Measurements from ENCODE around the gene OR5AN1.

Gene OR5AN1

DNA sequence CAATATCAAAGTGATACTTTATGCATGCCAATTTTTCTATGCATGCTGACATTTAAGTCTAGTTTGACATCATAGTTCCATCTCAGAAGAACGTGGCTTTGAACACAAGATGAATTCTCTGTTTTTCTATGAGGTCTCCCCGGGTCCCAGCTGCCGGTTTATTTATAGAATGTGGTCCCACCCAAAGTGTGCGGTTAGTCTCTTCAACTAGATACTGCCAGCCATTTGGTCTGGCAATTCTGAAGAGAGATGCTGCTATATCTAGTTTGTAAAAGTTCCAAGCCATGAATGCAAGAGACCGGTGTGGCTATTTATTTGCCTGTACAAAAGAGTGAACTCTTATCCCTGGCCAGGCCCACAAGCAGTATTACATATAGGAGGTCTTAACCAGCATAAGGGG lies 58.3 kb downstream of the OR5AN1 start:
- Histone ChIP-seq H3K9me3 (ENCODE audit: control insufficient read depth, insufficient read depth, low read depth, low read length) (no peaks in the 10 kb centered on the region), H3K4me3 (ENCODE audit: low read depth, low read length) (no peak overlapping the region), H3K36me3 (ENCODE audit: control insufficient read depth in 2 of 2, insufficient read depth in 1 of 2, low read length in 2 of 2) (no peaks in the 10 kb centered on the region), H3K4me1 (ENCODE audit: control insufficient read depth, insufficient read depth, low read length) (no peaks in the 10 kb centered on the region), H3K27ac (ENCODE audit: extremely low read depth, low read depth, low read length) (no peak overlapping the region)
- TF ChIP-seq, protein P1, sequence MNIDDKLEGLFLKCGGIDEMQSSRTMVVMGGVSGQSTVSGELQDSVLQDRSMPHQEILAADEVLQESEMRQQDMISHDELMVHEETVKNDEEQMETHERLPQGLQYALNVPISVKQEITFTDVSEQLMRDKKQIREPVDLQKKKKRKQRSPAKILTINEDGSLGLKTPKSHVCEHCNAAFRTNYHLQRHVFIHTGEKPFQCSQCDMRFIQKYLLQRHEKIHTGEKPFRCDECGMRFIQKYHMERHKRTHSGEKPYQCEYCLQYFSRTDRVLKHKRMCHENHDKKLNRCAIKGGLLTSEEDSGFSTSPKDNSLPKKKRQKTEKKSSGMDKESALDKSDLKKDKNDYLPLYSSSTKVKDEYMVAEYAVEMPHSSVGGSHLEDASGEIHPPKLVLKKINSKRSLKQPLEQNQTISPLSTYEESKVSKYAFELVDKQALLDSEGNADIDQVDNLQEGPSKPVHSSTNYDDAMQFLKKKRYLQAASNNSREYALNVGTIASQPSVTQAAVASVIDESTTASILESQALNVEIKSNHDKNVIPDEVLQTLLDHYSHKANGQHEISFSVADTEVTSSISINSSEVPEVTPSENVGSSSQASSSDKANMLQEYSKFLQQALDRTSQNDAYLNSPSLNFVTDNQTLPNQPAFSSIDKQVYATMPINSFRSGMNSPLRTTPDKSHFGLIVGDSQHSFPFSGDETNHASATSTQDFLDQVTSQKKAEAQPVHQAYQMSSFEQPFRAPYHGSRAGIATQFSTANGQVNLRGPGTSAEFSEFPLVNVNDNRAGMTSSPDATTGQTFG (tag by site-specific recombination; IDR thresholded peaks at IDR 0.05; ENCODE audit: borderline replicate concordance) = no peak
- TF ChIP-seq ZNF610 (tag by site-specific recombination; IDR thresholded peaks at IDR 0.05; ENCODE audit: borderline replicate concordance) (no peak), ZNF341 (tag by site-specific recombination; IDR thresholded peaks at IDR 0.05; ENCODE audit: low read depth) (no peak), ZNF433 (tag by site-specific recombination; IDR thresholded peaks at IDR 0.05; ENCODE audit: low read depth) (no peak), ZBTB1 (tag by site-specific recombination; IDR thresholded peaks at IDR 0.05) (no peak), ZNF529 (tag by site-specific recombination; IDR thresholded peaks at IDR 0.05; ENCODE audit: insufficient replicate concordance) (no peak), ZNF155 (tag by site-specific recombination; IDR thresholded peaks at IDR 0.05) (no peak), ZSCAN16 (tag by site-specific recombination; IDR thresholded peaks at IDR 0.05) (no peak), FEZF1 (tag by site-specific recombination; IDR thresholded peaks at IDR 0.05) (no peak), ZNF324 (tag by site-specific recombination; IDR thresholded peaks at IDR 0.05) (no peak), ZNF132 (tag by site-specific recombination; IDR thresholded peaks at IDR 0.05; ENCODE audit: borderline replicate concordance) (no peak), ZNF239 (tag by site-specific recombination; IDR thresholded peaks at IDR 0.05) (no peak)
- TF ChIP-seq, protein P2, sequence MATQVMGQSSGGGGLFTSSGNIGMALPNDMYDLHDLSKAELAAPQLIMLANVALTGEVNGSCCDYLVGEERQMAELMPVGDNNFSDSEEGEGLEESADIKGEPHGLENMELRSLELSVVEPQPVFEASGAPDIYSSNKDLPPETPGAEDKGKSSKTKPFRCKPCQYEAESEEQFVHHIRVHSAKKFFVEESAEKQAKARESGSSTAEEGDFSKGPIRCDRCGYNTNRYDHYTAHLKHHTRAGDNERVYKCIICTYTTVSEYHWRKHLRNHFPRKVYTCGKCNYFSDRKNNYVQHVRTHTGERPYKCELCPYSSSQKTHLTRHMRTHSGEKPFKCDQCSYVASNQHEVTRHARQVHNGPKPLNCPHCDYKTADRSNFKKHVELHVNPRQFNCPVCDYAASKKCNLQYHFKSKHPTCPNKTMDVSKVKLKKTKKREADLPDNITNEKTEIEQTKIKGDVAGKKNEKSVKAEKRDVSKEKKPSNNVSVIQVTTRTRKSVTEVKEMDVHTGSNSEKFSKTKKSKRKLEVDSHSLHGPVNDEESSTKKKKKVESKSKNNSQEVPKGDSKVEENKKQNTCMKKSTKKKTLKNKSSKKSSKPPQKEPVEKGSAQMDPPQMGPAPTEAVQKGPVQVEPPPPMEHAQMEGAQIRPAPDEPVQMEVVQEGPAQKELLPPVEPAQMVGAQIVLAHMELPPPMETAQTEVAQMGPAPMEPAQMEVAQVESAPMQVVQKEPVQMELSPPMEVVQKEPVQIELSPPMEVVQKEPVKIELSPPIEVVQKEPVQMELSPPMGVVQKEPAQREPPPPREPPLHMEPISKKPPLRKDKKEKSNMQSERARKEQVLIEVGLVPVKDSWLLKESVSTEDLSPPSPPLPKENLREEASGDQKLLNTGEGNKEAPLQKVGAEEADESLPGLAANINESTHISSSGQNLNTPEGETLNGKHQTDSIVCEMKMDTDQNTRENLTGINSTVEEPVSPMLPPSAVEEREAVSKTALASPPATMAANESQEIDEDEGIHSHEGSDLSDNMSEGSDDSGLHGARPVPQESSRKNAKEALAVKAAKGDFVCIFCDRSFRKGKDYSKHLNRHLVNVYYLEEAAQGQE (tag by site-specific recombination; IDR thresholded peaks at IDR 0.05) = no peak
- TF ChIP-seq, protein P3, sequence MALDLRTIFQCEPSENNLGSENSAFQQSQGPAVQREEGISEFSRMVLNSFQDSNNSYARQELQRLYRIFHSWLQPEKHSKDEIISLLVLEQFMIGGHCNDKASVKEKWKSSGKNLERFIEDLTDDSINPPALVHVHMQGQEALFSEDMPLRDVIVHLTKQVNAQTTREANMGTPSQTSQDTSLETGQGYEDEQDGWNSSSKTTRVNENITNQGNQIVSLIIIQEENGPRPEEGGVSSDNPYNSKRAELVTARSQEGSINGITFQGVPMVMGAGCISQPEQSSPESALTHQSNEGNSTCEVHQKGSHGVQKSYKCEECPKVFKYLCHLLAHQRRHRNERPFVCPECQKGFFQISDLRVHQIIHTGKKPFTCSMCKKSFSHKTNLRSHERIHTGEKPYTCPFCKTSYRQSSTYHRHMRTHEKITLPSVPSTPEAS (tag by site-specific recombination; IDR thresholded peaks at IDR 0.05) = no peak
- TF ChIP-seq, protein P4, sequence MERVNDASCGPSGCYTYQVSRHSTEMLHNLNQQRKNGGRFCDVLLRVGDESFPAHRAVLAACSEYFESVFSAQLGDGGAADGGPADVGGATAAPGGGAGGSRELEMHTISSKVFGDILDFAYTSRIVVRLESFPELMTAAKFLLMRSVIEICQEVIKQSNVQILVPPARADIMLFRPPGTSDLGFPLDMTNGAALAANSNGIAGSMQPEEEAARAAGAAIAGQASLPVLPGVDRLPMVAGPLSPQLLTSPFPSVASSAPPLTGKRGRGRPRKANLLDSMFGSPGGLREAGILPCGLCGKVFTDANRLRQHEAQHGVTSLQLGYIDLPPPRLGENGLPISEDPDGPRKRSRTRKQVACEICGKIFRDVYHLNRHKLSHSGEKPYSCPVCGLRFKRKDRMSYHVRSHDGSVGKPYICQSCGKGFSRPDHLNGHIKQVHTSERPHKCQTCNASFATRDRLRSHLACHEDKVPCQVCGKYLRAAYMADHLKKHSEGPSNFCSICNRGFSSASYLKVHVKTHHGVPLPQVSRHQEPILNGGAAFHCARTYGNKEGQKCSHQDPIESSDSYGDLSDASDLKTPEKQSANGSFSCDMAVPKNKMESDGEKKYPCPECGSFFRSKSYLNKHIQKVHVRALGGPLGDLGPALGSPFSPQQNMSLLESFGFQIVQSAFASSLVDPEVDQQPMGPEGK (tag by site-specific recombination; IDR thresholded peaks at IDR 0.05) = no peak
- CTCF ChIA-PET = interaction anchor here (0.6 kb wide), 1 partner anchor 20 kb away, joined by 3 read pairs; no protein-coding TSS in a partner anchor
- POLR2A ChIA-PET = no interaction called here

DNA sequence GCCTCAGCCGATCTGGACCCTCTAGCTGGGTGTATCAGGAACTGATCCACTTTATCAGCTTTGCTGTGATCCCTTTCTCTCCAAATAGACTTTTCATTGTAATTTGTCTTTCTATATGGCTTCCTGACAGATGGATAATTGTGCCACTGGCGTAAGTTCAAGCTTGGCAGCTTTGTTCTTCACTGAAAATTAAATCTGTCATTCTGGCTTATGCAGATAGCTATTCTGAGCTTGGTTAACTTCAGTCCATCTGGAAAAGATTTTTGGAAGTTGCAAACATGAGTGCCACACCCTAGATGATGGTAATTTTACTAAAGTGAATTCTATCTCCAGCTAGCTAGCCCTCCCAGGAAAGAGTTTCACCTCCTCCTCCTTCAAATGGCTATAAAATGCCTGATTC lies 59.5 kb downstream of the OR5AN1 start:
- CTCF ChIA-PET = no interaction called here
- Histone ChIP-seq H3K36me3 (ENCODE audit: control insufficient read depth in 2 of 2, insufficient read depth in 1 of 2, low read length in 2 of 2) (no peaks in the 10 kb centered on the region), H3K4me3 (ENCODE audit: low read depth, low read length) (no peak overlapping the region), H3K27ac (ENCODE audit: extremely low read depth, low read depth, low read length) (no peak overlapping the region), H3K9me3 (ENCODE audit: control insufficient read depth, insufficient read depth, low read depth, low read length) (no peaks in the 10 kb centered on the region), H3K4me1 (ENCODE audit: control insufficient read depth, insufficient read depth, low read length) (no peaks in the 10 kb centered on the region)
- POLR2A ChIA-PET = no interaction called here
- TF ChIP-seq ZNF266 (tag by site-specific recombination; IDR thresholded peaks at IDR 0.05; ENCODE audit: low read depth) (no peak), ZNF558 (tag by site-specific recombination; IDR thresholded peaks at IDR 0.05) (no peak), HOXA7 (CRISPR knock-in tag; IDR thresholded peaks at IDR 0.05; ENCODE audit: borderline replicate concordance) (no peak), ZNF394 (tag by site-specific recombination; IDR thresholded peaks at IDR 0.05; ENCODE audit: borderline replicate concordance) (no peak), ZNF670 (tag by site-specific recombination; IDR thresholded peaks at IDR 0.05; ENCODE audit: low read depth) (no peak), ZNF175 (tag by site-specific recombination; IDR thresholded peaks at IDR 0.05) (no peak), ZNF621 (tag by site-specific recombination; IDR thresholded peaks at IDR 0.05) (no peak), ZNF777 (tag by site-specific recombination; IDR thresholded peaks at IDR 0.05; ENCODE audit: borderline replicate concordance) (no peak)
- TF ChIP-seq, protein P5, sequence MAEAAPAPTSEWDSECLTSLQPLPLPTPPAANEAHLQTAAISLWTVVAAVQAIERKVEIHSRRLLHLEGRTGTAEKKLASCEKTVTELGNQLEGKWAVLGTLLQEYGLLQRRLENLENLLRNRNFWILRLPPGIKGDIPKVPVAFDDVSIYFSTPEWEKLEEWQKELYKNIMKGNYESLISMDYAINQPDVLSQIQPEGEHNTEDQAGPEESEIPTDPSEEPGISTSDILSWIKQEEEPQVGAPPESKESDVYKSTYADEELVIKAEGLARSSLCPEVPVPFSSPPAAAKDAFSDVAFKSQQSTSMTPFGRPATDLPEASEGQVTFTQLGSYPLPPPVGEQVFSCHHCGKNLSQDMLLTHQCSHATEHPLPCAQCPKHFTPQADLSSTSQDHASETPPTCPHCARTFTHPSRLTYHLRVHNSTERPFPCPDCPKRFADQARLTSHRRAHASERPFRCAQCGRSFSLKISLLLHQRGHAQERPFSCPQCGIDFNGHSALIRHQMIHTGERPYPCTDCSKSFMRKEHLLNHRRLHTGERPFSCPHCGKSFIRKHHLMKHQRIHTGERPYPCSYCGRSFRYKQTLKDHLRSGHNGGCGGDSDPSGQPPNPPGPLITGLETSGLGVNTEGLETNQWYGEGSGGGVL (tag by site-specific recombination; IDR thresholded peaks at IDR 0.05) = no peak
